SK-MEL-5 (cell line): Measurements from ENCODE around the gene RNF146. TPM values are rescaled to one million over a fixed set of nuclear protein-coding genes. Genes with fewer than 3 reads are reported as not detected.
"Not testable (repeated sequence)": the region's sequence is repeated elsewhere in the genome, so short reads cannot be mapped to it uniquely, and the experiment has no call there.

Experiments used
- DNase-seq: peaks from one replicate; pipeline ENCODE4 v3.0.0-alpha.2; 2016; ENCODE audit warnings: low read depth, low spot score
- in situ Hi-C: cut with HindIII; loops from 2 replicates; pipeline ENCODE4 v1.10.0; 2016; ENCODE audit warnings: low sequenced_read_pairs, high pct_unique_total_duplicates, low pct_unique_long_range_greater_than_20kb
- small RNA-seq, 2 experiments: library from RNA; depleted of rRNA; stranded (forward); fragments of <200 nt; gene quantifications; one replicate each; pipeline ENCODE3, GENCODE V24; 2014
- total RNA-seq: library from RNA; depleted of rRNA; stranded (reverse); fragments of >200 nt; shearing (Covaris generic); gene quantifications from 2 replicates; pipeline ENCODE4 v1.2.3, GENCODE V29; 2014; rRNA removed

RNF146 gene
- total RNA-seq, 1 experiment from 2014 or later: 22.3 TPM

- DNase-seq: no peak
- in situ Hi-C loops: no loop called here
These were observed 50.9 kb downstream of the RNF146 start for GRCh38 chr6:127317388-127318128.

GRCh38 chr6:127319686-127320085 is 53.0 kb downstream of the RNF146 start:
- DNase-seq: no peak
- in situ Hi-C loops: no loop called here

- DNase-seq: no peak
- in situ Hi-C loops: no loop called here
These were observed 61.5 kb downstream of the RNF146 start for GRCh38 chr6:127328043-127328609.

GRCh38 chr6:127331256-127331655 is 64.6 kb downstream of the RNF146 start:
- DNase-seq, in situ Hi-C loops: not testable (repeated sequence)

- DNase-seq: peak; percentile 15
- in situ Hi-C loops: no loop called here
These were observed 65.8 kb downstream of the RNF146 start for GRCh38 chr6:127332383-127332961.

Small RNA genes lying within 50 kb of the gene (small RNA-seq; reads per million reads assigned to genes)
- gene RNA5SP217: 0 reads per million in 2 experiments

Other genes starting within 250 kb of the RNF146 start
- not detected in 2 replicates for gene RSPO3, start 148.2 kb upstream of the RNF146 start, total RNA-seq
- 52.8 and 57.3 TPM in 2 replicates for gene ECHDC1, start 76.7 kb downstream of the RNF146 start, total RNA-seq
- 3.2 and 3.7 TPM in 2 replicates for gene KIAA0408, start 192.5 kb downstream of the RNF146 start, total RNA-seq